Mononuclear cell (primary cell): ENCODE data around the gene UGP2. TPM values are rescaled to one million over a fixed set of nuclear protein-coding genes. Genes with fewer than 3 reads are reported as not detected.
"Not testable (repeated sequence)": the region's sequence is repeated elsewhere in the genome, so short reads cannot be mapped to it uniquely, and the experiment has no call there.

Experiments used
- H3K27me3 ChIP-seq: 2 replicates; pipeline ENCODE4 v1.6.0; 2011; ENCODE audit warnings: low read length, control low read depth; ENCODE audit not compliant: insufficient read depth
- H3K4me1 ChIP-seq: 2 replicates; pipeline ENCODE4 v1.5.1; 2011; ENCODE audit warnings: mild to moderate bottlenecking, low read length, control low read depth; ENCODE audit not compliant: insufficient read depth
- H3K4me3 ChIP-seq: 2 replicates; pipeline ENCODE4 v1.5.1; 2011; ENCODE audit warnings: mild to moderate bottlenecking, low read length, moderate library complexity
- H3K9me3 ChIP-seq: 2 replicates; pipeline ENCODE4 v1.5.1; 2011; ENCODE audit warnings: low read depth, mild to moderate bottlenecking, control low read depth, low read length
- total RNA-seq: library from RNA; depleted of rRNA; stranded (reverse); fragments of >200 nt; gene quantifications from one replicate; pipeline ENCODE4 v1.2.3, GENCODE V29; 2012

Gene UGP2
- total RNA-seq, 1 donor = 57.4 TPM

DNA sequence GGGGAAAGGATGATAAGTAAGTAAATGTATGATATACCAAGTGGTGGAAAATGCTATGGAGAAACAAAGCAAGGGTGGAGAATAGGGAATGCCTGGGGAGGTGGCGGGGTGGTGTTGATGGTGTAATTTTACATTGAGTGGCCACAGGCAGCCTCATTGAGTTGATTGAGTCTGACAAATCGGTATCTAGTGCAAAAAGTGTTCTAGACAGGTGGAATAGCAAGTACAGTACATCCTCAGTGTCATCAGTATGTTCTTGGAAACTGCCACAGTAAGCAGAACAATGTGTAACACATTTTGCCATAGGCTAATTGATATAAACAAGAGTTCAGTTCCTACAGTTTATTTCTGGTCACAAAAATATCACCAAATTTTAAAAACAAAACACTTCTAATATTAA lies 46.4 kb downstream of the UGP2 start:
- Histone ChIP-seq H3K4me1 (no peaks in the 10 kb centered on the region), H3K4me3 (no peak overlapping the region)

DNA sequence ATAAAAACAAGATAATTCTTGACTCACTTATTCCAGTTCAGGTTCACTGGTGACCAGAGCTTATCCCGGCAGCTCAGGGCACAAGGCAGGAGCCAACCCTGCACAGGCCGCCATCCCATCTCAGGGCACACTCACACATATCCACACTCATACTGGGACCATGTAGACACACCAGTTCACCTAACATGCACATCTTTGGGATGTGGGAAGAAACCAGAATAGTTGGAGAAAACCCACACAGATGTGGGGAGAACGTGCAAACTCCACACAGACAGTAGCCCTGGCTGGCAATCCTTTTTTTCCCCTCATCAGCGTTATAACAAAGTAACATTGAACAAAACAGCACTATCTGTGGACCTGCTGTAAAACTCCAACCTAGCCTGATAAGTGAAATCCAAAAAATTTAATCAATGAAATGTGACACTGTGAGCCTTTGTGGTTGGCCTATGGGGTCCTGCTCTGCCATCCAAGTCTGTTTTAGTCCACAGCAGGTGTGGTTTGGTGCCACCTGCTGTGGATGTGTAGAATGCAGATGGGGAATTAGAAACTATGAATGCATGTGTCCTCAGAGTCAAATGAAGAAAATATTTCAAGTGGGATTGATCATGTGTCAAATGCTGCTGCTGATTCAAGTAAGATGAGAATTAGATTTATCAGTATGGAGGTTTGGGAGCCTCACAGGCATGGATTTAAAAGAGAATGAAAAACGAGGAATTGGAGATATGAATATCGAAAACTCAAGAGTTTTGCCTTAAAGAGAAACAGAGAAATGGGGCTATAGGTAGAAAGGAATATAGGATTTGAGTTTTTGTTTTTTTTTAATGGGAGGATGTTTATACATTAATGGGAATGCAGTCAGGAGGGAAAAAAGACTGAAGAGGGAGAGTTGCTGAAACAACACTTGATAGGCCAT lies 47.0 kb downstream of the UGP2 start:
- Histone ChIP-seq H3K4me1 (no peaks in the 10 kb centered on the region), H3K4me3 (no peak overlapping the region)

More for the DNA sequence above, 46.4 kb downstream of the UGP2 start:
- Histone ChIP-seq H3K9me3 (no peaks in the 10 kb centered on the region), H3K27me3 (no peaks in the 10 kb centered on the region)

DNA sequence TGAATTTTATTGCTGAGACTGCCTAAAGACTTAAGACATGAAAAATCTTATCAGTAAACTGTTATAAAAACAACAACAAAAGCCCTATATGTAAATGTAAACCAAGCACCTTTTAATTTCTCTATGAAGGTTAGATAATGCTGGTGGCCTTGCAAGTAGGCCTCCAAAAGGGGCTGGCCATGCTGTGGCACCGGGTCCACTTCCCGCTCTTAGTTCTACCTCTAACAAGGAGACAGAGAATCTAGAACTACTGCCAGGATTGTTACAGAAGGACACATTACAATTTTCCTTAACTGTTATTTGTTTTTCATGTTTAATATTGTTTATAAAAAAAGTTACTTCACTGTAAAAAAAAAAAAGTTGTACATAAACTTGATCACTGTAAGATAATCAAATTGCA lies 49.0 kb downstream of the UGP2 start:
- Histone ChIP-seq H3K4me1 (no peaks in the 10 kb centered on the region), H3K4me3 (no peak overlapping the region), H3K9me3 (no peaks in the 10 kb centered on the region), H3K27me3 (no peaks in the 10 kb centered on the region)

More for the DNA sequence above, 47.0 kb downstream of the UGP2 start:
- Histone ChIP-seq H3K27me3 (no peaks in the 10 kb centered on the region), H3K9me3 (no peaks in the 10 kb centered on the region)

DNA sequence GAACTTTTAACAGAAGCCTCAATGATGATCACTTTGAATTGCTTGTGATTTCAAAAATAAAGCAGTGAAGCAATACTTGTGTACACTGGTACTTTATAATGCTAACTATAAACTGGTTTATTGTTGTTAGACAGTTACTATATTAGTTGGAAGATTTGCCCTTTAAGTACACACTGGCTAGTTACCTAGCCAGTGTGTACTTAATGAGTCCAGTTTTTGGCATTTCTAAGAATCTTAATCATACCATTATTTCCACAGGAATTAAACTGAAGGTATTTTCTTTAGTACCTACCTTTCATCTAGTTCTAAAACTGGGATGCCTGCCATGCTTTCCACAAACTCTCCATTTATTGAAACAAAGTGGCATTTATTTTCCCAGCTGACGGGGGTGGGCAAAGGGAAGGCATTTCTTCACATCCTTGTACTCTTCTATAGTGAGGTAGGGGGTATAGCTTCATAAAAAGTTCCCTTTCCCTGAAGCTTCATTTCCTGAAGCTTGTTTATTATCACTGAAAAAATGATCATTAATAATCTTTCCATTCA lies 49.9 kb downstream of the UGP2 start:
- H3K27me3 ChIP-seq = no peaks in the 10 kb centered on the region
- no peaks in the 10 kb centered on the region for H3K9me3 ChIP-seq
- no peak overlapping the region for H3K4me3 ChIP-seq
- H3K4me1 ChIP-seq = no peaks in the 10 kb centered on the region

DNA sequence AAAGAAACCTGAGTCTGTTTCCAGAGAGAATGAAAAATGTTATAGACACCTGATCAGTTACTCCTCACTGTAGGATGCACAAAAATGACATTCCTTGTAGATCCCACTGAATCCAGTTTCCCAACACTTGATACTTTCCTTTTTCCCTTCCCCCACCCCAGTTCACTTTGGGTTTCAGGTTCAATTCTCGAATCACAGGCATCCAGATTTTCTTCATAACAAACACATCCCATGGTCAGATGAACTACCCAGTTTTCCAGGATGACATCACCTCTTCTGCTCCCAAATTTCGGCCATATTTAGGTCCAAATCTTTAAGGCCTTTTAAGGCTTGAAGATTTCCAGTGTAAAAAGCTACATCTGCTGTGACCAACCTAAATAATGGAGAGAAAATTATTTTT lies 51.5 kb downstream of the UGP2 start:
- Histone ChIP-seq H3K4me3 (no peak overlapping the region), H3K27me3 (no peaks in the 10 kb centered on the region), H3K4me1 (no peaks in the 10 kb centered on the region), H3K9me3 (no peaks in the 10 kb centered on the region)

DNA sequence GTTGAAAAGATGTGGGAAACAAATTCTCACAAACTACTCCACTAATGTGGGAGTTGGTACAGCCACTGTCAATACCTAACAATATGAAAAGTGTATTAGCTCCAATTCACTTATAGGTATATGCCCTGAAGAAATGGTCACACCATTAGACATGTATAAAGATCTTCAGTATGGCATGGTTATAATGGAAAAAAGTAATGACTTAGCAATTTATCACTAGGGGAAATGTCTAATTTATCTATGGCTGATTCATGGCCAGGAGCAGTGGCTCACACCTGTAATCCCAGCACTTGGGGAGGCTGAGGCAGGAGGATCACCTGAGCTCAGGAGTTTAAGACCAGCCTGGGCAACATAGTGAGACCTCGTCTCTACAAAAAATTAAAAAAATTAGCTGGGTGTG lies 52.5 kb downstream of the UGP2 start:
- Histone ChIP-seq H3K4me1 (no peaks in the 10 kb centered on the region), H3K9me3 (no peaks in the 10 kb centered on the region), H3K27me3 (no peaks in the 10 kb centered on the region), H3K4me3 (no peak overlapping the region)

DNA sequence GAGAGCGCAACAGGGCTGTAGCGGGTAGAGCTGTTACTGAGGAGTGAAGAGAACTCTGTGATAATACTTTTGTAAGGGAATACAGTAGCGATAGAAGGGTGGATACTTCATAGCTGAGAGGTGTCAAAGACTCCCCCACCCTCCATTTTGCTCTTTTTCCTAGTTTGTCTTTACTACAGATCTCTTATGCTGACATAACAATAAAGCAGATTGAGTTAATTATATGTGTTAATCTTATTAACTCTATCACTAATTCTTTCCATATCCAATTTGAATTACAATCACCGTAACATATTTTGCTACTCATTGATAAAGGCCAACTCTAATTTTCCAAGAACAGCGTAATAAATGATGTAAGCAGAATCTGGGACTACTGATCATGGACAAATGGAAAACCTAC lies 57.1 kb downstream of the UGP2 start:
- Histone ChIP-seq H3K9me3 (peaks cover 10% of the 10 kb centered on the region), H3K4me3 (no peak overlapping the region), H3K4me1 (no peaks in the 10 kb centered on the region), H3K27me3 (no peaks in the 10 kb centered on the region)

DNA sequence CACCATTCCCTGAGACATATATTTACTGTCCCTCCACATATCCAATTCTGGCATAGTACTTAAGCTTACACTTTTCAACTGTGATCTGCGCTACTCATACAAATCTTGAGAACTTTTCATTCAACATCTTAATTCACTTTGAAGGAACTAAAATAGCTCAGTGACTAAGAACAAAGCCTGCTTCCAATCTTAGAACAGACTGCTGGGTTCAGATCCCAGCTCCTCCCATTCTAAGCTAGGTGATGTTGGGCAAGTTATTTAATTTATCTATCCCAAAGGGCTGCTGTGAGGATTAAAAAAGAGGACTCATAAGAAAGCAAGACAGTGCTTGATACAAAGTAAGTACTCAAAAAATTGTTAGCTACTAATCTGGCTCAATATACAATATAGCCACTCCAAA lies 57.9 kb downstream of the UGP2 start:
- Histone ChIP-seq H3K27me3 (no peaks in the 10 kb centered on the region), H3K4me3 (no peak overlapping the region), H3K4me1 (no peaks in the 10 kb centered on the region), H3K9me3 (peaks cover 10% of the 10 kb centered on the region)

DNA sequence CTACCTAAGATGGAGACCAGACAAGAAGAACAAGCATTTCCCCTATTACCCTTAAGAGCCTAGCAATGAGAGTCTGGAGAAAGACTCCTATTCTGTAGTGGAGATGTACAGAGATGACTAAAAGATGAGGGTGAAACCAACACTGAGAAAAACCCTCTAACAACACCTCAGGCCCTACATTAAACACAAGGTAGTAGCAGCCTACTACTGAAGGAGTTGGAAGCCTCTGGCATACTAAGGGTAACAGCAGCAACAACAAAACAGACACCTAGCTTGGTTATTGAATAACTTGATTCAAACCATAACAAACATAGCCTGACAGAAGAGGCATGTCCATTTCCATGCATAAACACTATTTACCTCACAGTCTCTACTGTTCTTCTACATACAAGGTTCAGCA lies 60.5 kb downstream of the UGP2 start:
- no peaks in the 10 kb centered on the region for H3K4me1 ChIP-seq

DNA sequence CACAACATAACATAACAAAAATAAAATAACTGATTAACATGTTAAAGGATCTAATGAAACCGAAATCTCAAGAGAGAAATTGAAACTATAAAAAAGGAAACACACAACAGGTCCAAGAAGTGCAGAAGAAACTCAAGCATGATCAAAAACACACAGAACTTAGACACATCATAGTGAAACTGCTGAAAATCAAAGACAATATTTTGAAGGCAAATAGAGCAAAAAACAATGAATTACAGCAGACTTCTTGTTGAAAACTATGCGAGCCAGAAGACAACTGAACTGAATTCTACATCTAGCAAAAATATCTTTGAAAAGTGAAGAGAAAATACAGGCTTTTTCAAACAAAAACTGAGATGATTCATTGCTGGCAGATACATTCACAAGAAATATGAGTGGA lies 61.3 kb downstream of the UGP2 start:
- H3K4me3 ChIP-seq = no peak overlapping the region
- no peaks in the 10 kb centered on the region for H3K4me1 ChIP-seq
- peaks cover 19% of the 10 kb centered on the region for H3K9me3 ChIP-seq
- no peaks in the 10 kb centered on the region for H3K27me3 ChIP-seq

More for the DNA sequence above, 60.5 kb downstream of the UGP2 start:
- peaks cover 19% of the 10 kb centered on the region for H3K9me3 ChIP-seq
- no peak overlapping the region for H3K4me3 ChIP-seq
- H3K27me3 ChIP-seq = no peaks in the 10 kb centered on the region

DNA sequence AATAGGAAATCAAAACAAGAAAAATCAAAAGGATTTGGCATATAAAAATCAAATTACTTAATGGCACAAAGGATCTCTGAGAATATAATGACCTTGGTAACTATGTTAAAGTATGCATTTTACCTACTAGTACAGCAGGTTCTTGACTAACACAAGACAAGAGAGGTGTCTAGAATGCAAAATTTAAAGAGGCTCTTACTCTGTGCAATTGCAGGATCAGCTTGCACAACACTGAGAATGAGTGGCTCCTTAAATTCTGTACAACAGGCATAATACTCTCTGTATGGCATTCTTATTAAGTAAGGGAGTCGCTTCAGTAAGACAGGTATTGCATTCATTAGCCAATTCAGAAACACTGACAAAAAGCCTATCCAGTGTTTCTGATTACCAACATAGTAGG lies 72.6 kb downstream of the UGP2 start:
- Histone ChIP-seq H3K9me3 (no peaks in the 10 kb centered on the region), H3K4me1 (no peaks in the 10 kb centered on the region), H3K27me3 (no peaks in the 10 kb centered on the region), H3K4me3 (no peak overlapping the region)

DNA sequence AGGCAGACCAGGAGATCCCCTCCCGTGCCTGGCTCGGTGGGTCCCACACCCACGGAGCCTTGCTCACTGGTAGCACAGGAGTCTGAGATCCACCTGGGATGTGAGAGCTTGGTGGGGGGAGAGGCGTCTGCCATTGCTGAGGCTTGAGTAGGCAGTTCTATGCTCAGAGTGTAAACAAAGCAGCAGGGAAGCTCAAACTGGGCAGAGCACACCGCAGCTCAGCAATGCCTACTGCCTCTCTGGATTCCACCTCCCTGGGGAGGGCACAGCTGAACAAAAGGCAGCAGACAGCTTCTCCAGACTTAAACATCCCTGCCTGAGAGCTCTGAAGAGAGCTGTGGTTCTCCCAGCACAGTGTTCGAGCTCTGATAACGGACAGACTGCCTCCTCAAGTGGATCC lies 85.1 kb downstream of the UGP2 start:
- Histone ChIP-seq H3K9me3 (no peaks in the 10 kb centered on the region), H3K4me1 (no peaks in the 10 kb centered on the region), H3K4me3 (no peak overlapping the region), H3K27me3 (no peaks in the 10 kb centered on the region)

DNA sequence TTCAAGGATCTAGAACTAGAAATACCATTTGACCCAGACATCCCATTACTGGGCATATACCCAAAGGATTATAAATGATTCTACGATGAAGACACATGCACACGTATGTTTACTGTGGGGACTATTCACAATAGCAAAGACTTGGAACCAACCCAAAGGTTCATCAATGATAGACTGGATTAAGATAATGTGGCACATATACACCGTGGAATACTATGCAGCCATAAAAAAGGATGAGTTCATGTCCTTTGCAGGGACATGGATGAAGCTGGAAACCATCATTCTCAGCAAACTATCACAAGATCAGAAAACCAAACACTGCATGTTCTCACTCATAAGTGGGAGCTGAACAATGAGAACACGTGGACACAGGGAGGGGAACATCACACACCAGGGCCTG lies 90.4 kb downstream of the UGP2 start:
- H3K4me3 ChIP-seq, H3K4me1 ChIP-seq, H3K9me3 ChIP-seq, H3K27me3 ChIP-seq: not testable (repeated sequence)
